Activated T-helper 2 cell treated with anti-CD3 and anti-CD28 coated beads, Interferon-gamma antibody, Interleukin-2, Interleukin-4, amounts not matched to agents 10 μg/mL and 5 μg/mL and 100 μg/mL, durations not matched to agents 14 hours and 24 hours and 36 hours (primary cell): ENCODE results near the gene MS4A5. TPM values are rescaled to one million over a fixed set of nuclear protein-coding genes. Genes with fewer than 3 reads are reported as not detected.

Source experiments
- total RNA-seq: library from RNA; stranded (reverse); gene quantifications from 2 replicates; pipeline ENCODE4 v1.2.3, GENCODE V29; 2022

The MS4A5 gene
- total RNA-seq, 1 donor from 2014 or later: not detected

Other genes with a start within 250 kb of the MS4A5 start
- gene MS4A6A, start 246.5 kb upstream of the MS4A5 start, total RNA-seq: not detected in 2 replicates
- not detected in 2 replicates for gene MS4A4E, start 186.4 kb upstream of the MS4A5 start, total RNA-seq
- not detected in 2 replicates for gene MS4A4A, start 148.9 kb upstream of the MS4A5 start, total RNA-seq
- not detected in 2 replicates for gene MS4A6E, start 102.3 kb upstream of the MS4A5 start, total RNA-seq
- gene MS4A7, start 51.0 kb upstream of the MS4A5 start, total RNA-seq: not detected in 2 replicates
- gene MS4A14, start 33.1 kb upstream of the MS4A5 start, total RNA-seq: not detected in 2 replicates
- 0.25 and 0.37 TPM in 2 replicates for gene MS4A1, start 26.3 kb downstream of the MS4A5 start, total RNA-seq
- not detected in 2 replicates for gene MS4A12, start 63.2 kb downstream of the MS4A5 start, total RNA-seq
- gene MS4A13, start 85.8 kb downstream of the MS4A5 start, total RNA-seq: not detected in 2 replicates